ENCODE results near the gene TEC. TPM values are rescaled to one million over a fixed set of nuclear protein-coding genes. Genes with fewer than 3 reads are reported as not detected.
A peak's percentile ranks its signal among the peaks of the same experiment; 100 is the strongest.
"Not testable (repeated sequence)": the region's sequence is repeated elsewhere in the genome, so short reads cannot be mapped to it uniquely, and the experiment has no call there.

The TEC gene
- total and polyA plus RNA-seq, 3 experiments from 2014 or later, result 1.6 to 2.4 (median 1.6) TPM

DNA sequence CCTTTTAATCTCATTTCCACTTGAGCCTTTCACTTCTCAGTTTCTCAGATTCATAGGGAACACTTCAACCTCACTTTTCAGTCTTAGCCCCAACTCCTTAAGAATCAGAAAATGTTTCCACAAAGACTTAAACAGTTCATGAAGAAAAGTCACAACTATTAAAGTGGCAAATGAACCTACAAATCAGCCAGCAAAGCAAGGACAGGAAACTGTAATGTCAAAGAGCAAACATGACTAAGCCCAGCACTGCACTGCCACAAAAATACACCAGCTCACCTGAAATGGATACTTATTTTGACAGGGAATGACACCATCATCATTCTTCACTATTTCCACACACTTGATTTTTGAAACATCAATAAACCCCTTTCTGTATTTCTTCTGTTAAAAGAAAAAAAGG is 93.8 kb downstream of the TEC start:
- DNase-seq, result no peak
- ChIA-PET POLR2A (interaction anchor here (0.6 kb wide), 1 partner anchor 263 kb away, joined by 5 read pairs; no protein-coding TSS in a partner anchor), CTCF (no interaction called here)
- Histone ChIP-seq H3K27ac (ENCODE audit: low read depth, low read length) (no peak overlapping the region), H3K27me3 (ENCODE audit: insufficient read depth, low read length, poor library complexity, severe bottlenecking) (no peaks in the 10 kb centered on the region), H3K9me3 (ENCODE audit: low read length) (no peaks in the 10 kb centered on the region), H3K4me1 (ENCODE audit: insufficient read depth, low read length) (no peaks in the 10 kb centered on the region), H3K36me3 (ENCODE audit: insufficient read depth, low read length) (no peaks in the 10 kb centered on the region), H3K4me3 (ENCODE audit: low read length) (no peak overlapping the region)
- peaks cover 0 to 2% (median 0%) of the 10 kb centered on the region in 3 donors for H3K36me3 Mint-ChIP-seq
- peaks cover 0 to 3% (median 0%) of the 10 kb centered on the region in 3 donors for H3K4me1 Mint-ChIP-seq
- no peak overlapping the region for H3K4me3 Mint-ChIP-seq
- no peak overlapping the region for H3K27ac Mint-ChIP-seq
- peaks cover 0 to 1% of the 10 kb centered on the region in 2 donors for H3K27me3 Mint-ChIP-seq
- H3K9me3 Mint-ChIP-seq, result no peaks in the 10 kb centered on the region

DNA sequence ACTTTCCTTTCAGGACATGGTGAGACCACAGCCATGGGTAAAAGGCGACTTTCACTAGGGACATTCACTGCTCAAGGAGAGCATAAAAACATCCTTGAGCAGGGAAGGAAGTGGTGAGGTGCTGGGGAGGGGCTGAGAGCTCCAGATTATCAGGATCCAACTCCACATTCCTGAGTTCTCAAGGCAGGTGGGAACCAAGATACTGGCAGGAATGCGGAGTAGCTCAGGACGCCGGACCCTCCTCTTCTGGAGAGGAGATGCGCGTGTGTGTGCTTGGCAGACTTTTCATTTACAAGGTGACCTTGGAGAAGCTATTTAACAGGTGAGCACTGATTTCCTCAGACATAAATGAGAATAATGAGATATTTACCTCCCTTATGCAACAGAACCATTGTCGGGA is 94.3 kb downstream of the TEC start:
- ChIA-PET CTCF (no interaction called here), POLR2A (interaction anchor here (0.6 kb wide), 1 partner anchor 263 kb away, joined by 5 read pairs; no protein-coding TSS in a partner anchor)
- no peaks in the 10 kb centered on the region for H3K4me1 ChIP-seq (ENCODE audit: insufficient read depth, low read length)
- H3K4me3 Mint-ChIP-seq, result no peak overlapping the region
- peaks cover 0 to 2% (median 0%) of the 10 kb centered on the region in 3 donors for H3K36me3 Mint-ChIP-seq
- H3K4me1 Mint-ChIP-seq, result peaks cover 0 to 3% (median 0%) of the 10 kb centered on the region in 3 donors
- DNase-seq, result no peak
- H3K9me3 Mint-ChIP-seq, result no peaks in the 10 kb centered on the region
- H3K36me3 ChIP-seq (ENCODE audit: insufficient read depth, low read length), result no peaks in the 10 kb centered on the region
- no peaks in the 10 kb centered on the region for H3K9me3 ChIP-seq (ENCODE audit: low read length)
- no peak overlapping the region for H3K4me3 ChIP-seq (ENCODE audit: low read length)
- peaks cover 0 to 1% of the 10 kb centered on the region in 2 donors for H3K27me3 Mint-ChIP-seq
- H3K27ac ChIP-seq (ENCODE audit: low read depth, low read length), result no peak overlapping the region
- no peak overlapping the region for H3K27ac Mint-ChIP-seq
- no peaks in the 10 kb centered on the region for H3K27me3 ChIP-seq (ENCODE audit: insufficient read depth, low read length, poor library complexity, severe bottlenecking)

DNA sequence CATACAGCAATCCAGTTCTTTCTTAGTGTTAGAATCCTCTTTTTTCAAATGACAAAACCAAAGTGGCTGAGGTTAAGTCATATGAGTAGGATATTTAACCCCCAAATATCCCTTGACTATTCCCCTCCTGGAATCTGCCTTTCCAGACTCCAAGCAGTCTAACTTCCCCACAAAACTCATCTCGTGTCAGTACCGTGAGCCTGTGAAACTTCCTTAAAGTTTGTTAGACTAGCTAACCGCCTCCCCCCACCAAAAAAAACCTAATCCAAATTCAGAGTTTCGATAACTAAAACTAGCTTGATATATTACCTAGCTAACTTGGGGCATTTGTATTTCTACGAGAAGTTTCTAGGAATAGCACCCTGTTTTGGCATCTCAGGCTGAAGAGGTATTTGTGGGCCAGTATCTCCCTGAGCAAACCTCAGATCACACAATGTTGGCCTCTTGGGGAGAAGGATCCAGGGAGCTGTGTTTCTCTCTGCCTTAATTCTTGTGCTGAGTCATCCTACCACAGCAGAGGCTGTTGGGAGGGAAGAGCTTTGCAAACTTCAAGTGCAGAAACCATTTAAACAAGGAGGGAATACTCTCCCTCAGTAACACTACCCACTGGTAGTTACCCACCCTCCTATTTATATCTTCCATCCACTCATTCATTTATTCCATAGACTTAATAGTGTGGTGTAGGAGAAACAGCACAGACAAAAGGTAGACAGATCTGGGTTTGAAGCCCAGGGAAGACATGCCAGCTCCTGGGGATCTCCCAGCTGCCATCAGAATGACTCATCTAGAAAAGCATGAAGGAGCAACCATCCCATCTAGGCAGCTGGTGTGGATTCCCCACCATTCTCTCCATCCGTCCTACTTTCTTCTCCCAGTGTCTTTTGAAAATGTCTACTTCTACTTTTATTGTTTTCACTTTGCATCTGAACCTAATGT is 96.3 kb downstream of the TEC start:
- Histone ChIP-seq H3K27me3 (ENCODE audit: insufficient read depth, low read length, poor library complexity, severe bottlenecking) (no peaks in the 10 kb centered on the region), H3K27ac (ENCODE audit: low read depth, low read length) (peak overlapping the region; percentile 52), H3K9me3 (ENCODE audit: low read length) (no peaks in the 10 kb centered on the region), H3K36me3 (ENCODE audit: insufficient read depth, low read length) (no peaks in the 10 kb centered on the region), H3K4me1 (ENCODE audit: insufficient read depth, low read length) (no peaks in the 10 kb centered on the region), H3K4me3 (ENCODE audit: low read length) (no peak overlapping the region)
- Mint-ChIP-seq H3K27ac (no peak overlapping the region), H3K27me3 (peaks cover 0 to 3% of the 10 kb centered on the region in 2 donors), H3K4me1 (peaks cover 0 to 3% (median 0%) of the 10 kb centered on the region in 3 donors), H3K9me3 (no peaks in the 10 kb centered on the region), H3K4me3 (no peak overlapping the region), H3K36me3 (peaks cover 0 to 2% (median under 1%) of the 10 kb centered on the region in 3 donors)
- ChIA-PET POLR2A (no interaction called here), CTCF (no interaction called here)
- no peak for DNase-seq

DNA sequence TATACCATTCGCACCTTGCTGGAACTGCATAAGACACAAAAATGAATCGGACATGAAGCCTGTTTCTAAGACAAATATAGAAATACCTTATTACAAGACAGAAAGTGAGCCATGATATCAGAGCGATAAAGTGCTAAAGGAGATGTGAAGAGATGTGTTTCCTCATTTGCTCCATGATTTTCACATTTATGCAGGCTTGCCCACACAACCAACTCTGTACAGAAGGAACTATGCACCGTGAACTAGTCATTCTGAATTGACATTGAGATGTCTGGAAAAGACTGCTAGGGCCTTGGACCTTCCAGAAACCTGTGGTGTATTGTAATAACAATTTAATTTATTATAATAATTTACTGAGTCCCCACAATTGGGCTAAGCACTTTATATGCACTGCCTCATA is 97.0 kb downstream of the TEC start:
- Mint-ChIP-seq H3K36me3 (peaks cover 5 to 7% (median 6%) of the 10 kb centered on the region in 3 donors), H3K9me3 (no peaks in the 10 kb centered on the region), H3K4me3 (no peak overlapping the region)

GRCh38 chr4:48169636-48170035 is 100.0 kb downstream of the TEC start:
- Mint-ChIP-seq H3K27ac (no peak overlapping the region), H3K4me3 (no peak overlapping the region), H3K27me3 (peaks cover 0 to 3% of the 10 kb centered on the region in 2 donors), H3K9me3 (no peaks in the 10 kb centered on the region), H3K4me1 (no peaks in the 10 kb centered on the region), H3K36me3 (peaks cover 7 to 11% (median 9%) of the 10 kb centered on the region in 3 donors)
- CTCF ChIA-PET, result no interaction called here
- Histone ChIP-seq H3K4me1 (ENCODE audit: insufficient read depth, low read length) (no peaks in the 10 kb centered on the region), H3K36me3 (ENCODE audit: insufficient read depth, low read length) (no peaks in the 10 kb centered on the region), H3K27ac (ENCODE audit: low read depth, low read length) (no peak overlapping the region), H3K27me3 (ENCODE audit: insufficient read depth, low read length, poor library complexity, severe bottlenecking) (no peaks in the 10 kb centered on the region), H3K9me3 (ENCODE audit: low read length) (no peaks in the 10 kb centered on the region), H3K4me3 (ENCODE audit: low read length) (no peak overlapping the region)
- POLR2A ChIA-PET, result no interaction called here
- DNase-seq, result no peak

More for the DNA sequence above, 97.0 kb downstream of the TEC start:
- ChIA-PET POLR2A (no interaction called here), CTCF (no interaction called here)
- H3K36me3 ChIP-seq (ENCODE audit: insufficient read depth, low read length), result no peaks in the 10 kb centered on the region
- Mint-ChIP-seq H3K27me3 (peaks cover 0 to 3% of the 10 kb centered on the region in 2 donors), H3K4me1 (peaks cover 0 to 3% (median 0%) of the 10 kb centered on the region in 3 donors), H3K27ac (no peak overlapping the region)
- H3K27ac ChIP-seq (ENCODE audit: low read depth, low read length), result no peak overlapping the region
- no peak overlapping the region for H3K4me3 ChIP-seq (ENCODE audit: low read length)
- DNase-seq, result no peak
- no peaks in the 10 kb centered on the region for H3K4me1 ChIP-seq (ENCODE audit: insufficient read depth, low read length)
- H3K27me3 ChIP-seq (ENCODE audit: insufficient read depth, low read length, poor library complexity, severe bottlenecking), result no peaks in the 10 kb centered on the region
- no peaks in the 10 kb centered on the region for H3K9me3 ChIP-seq (ENCODE audit: low read length)

DNA sequence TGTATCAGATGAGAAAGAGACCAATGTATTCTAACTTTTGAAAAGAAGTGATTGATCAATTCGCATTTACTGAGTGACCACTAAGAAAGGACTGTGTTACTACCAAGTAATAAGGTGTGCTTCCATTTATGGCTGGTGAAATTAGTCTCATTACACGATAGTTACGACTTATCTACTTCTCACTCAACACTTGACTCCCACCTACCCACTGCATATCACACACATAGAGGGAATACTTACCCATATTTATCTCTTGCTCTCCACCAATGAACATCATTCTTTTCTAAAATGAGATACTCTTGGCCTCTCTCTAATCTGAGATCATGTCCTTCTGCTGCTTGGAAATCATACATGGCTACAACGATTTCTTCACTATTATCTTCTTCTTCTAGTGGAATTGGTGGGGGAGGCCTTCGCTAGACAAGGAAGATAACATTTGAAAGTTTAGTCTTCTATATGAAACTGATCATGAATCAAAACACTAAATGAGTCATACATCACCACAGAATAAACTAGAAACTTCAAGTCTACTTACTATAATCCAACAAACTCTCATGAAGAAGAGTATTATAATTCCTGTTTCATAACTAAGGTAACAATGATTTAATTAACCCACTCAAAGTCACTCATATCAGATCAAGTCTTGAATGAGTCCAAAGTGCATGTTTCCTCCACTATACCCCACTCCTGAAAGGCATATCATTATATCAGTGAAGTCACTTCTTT is 101.9 kb downstream of the TEC start:
- H3K4me3 Mint-ChIP-seq, result no peak overlapping the region
- no peaks in the 10 kb centered on the region for H3K9me3 Mint-ChIP-seq
- Histone ChIP-seq H3K4me1 (ENCODE audit: insufficient read depth, low read length) (no peaks in the 10 kb centered on the region), H3K9me3 (ENCODE audit: low read length) (no peaks in the 10 kb centered on the region), H3K27me3 (ENCODE audit: insufficient read depth, low read length, poor library complexity, severe bottlenecking) (no peaks in the 10 kb centered on the region), H3K36me3 (ENCODE audit: insufficient read depth, low read length) (no peaks in the 10 kb centered on the region), H3K4me3 (ENCODE audit: low read length) (no peak overlapping the region), H3K27ac (ENCODE audit: low read depth, low read length) (no peak overlapping the region)
- no peak for DNase-seq
- H3K36me3 Mint-ChIP-seq, result peaks cover 7 to 9% (median 9%) of the 10 kb centered on the region in 3 donors
- H3K27me3 Mint-ChIP-seq, result peaks cover 0 to 2% of the 10 kb centered on the region in 2 donors
- H3K27ac Mint-ChIP-seq, result no peak overlapping the region
- H3K4me1 Mint-ChIP-seq, result no peaks in the 10 kb centered on the region
- ChIA-PET CTCF (no interaction called here), POLR2A (no interaction called here)

DNA sequence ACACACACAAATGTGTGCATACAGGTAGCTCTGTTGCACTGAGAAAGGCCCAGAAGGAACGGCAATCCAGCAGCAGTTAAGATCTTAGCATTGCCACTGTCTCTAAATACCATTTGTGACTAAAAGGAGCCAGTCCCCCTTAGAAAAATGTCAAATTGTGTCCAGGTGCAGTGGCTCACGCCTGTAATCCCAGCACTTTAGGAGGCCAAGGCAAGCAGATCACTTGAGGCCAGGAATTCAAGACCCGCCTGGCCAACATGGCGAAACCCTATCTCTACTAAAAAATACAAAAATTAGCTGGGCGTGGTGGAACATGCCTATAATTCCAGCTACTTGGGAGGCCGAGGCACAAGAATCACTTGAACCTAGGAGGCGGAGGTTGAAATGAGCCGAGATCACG is 105.1 kb downstream of the TEC start:
- H3K9me3 Mint-ChIP-seq; H3K4me3 Mint-ChIP-seq; H3K36me3 ChIP-seq (ENCODE audit: insufficient read depth, low read length); H3K4me1 ChIP-seq (ENCODE audit: insufficient read depth, low read length); DNase-seq; H3K27ac Mint-ChIP-seq; H3K9me3 ChIP-seq (ENCODE audit: low read length); POLR2A ChIA-PET; H3K27me3 Mint-ChIP-seq; H3K4me1 Mint-ChIP-seq; CTCF ChIA-PET; H3K27me3 ChIP-seq (ENCODE audit: insufficient read depth, low read length, poor library complexity, severe bottlenecking); H3K4me3 ChIP-seq (ENCODE audit: low read length); H3K27ac ChIP-seq (ENCODE audit: low read depth, low read length): not testable (repeated sequence)
- H3K36me3 Mint-ChIP-seq, result peaks cover 7 to 18% (median 9%) of the 10 kb centered on the region in 3 donors

DNA sequence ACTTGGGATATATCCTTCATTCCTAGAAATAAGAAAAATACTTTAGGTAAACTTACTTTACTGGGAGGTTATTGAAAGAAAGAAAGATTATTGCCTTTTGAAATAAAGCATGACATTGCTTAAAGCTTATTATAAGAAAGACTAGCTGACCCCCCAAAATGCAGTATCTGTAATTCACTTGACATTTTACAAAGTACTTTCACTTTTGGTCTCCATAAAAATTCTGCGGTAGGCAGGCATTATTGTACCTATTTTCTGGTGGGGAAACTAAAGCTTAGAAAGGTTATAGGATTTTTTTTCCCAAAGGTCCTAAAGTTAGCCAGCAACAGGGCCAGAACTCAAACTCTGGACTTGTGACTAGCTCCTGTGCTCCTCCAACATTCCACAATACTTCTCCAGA is 105.9 kb downstream of the TEC start:
- ChIA-PET POLR2A (no interaction called here), CTCF (no interaction called here)
- no peaks in the 10 kb centered on the region for H3K4me1 Mint-ChIP-seq
- H3K9me3 Mint-ChIP-seq, result no peaks in the 10 kb centered on the region
- Histone ChIP-seq H3K4me1 (ENCODE audit: insufficient read depth, low read length) (no peaks in the 10 kb centered on the region), H3K27me3 (ENCODE audit: insufficient read depth, low read length, poor library complexity, severe bottlenecking) (no peaks in the 10 kb centered on the region), H3K36me3 (ENCODE audit: insufficient read depth, low read length) (no peaks in the 10 kb centered on the region), H3K27ac (ENCODE audit: low read depth, low read length) (no peak overlapping the region), H3K4me3 (ENCODE audit: low read length) (no peak overlapping the region), H3K9me3 (ENCODE audit: low read length) (no peaks in the 10 kb centered on the region)
- H3K36me3 Mint-ChIP-seq, result peaks cover 7 to 22% (median 13%) of the 10 kb centered on the region in 3 donors
- H3K4me3 Mint-ChIP-seq, result no peak overlapping the region
- DNase-seq, result no peak
- H3K27ac Mint-ChIP-seq, result no peak overlapping the region
- H3K27me3 Mint-ChIP-seq, result no peaks in the 10 kb centered on the region

Measured in CD8-positive, alpha-beta memory T cell (primary cell).